PC-3 (cell line): ENCODE results near the gene TEKT5. TPM values are rescaled to one million over a fixed set of nuclear protein-coding genes. Genes with fewer than 3 reads are reported as not detected.

ENCODE experiments used
- ATAC-seq: fragments of 200-7000 bp; cut with Tn5 transposase; 2 replicates; pipeline ENCODE4 v1.9.1; 2020; ENCODE audit warnings: mild to moderate bottlenecking, moderate library complexity
- BruUV-seq: library from RNA; stranded (reverse); fragments of 400-500 nt; replicated peaks from 2 replicates; lab custom pipeline; 2021; lab: Mats Ljungman, UMichigan
- CTCF ChIA-PET: fragments of 300-600 bp; sonication (Branson Sonifier 250); formaldehyde crosslinking; loops from one replicate; lab custom pipeline; 2022; ENCODE audit warnings: antibody characterized with exemption; lab: Charles Lee
- POLR2A ChIA-PET: fragments of 300-600 bp; sonication (Branson Sonifier 250); formaldehyde crosslinking; loops from one replicate; lab custom pipeline; 2022; ENCODE audit warnings: antibody characterized with exemption; ENCODE audit not compliant: unreplicated experiment; lab: Charles Lee
- DNase-seq: peaks from one replicate; pipeline ENCODE4 v3.0.0-alpha.2; 2015
- H2AFZ ChIP-seq: fragments of 300-600 bp; sonication (generic); 2 replicates; pipeline ENCODE4 v1.6.0; 2016; ENCODE audit warnings: antibody characterized with exemption, low read length
- H3F3A ChIP-seq: fragments of 300-600 bp; sonication (generic); one replicate; pipeline ENCODE4 v1.6.0; 2017; ENCODE audit warnings: antibody characterized with exemption, low read length, control low read depth, mild to moderate bottlenecking; ENCODE audit not compliant: unreplicated experiment
- H3K27ac ChIP-seq: fragments of 300-600 bp; sonication (generic); 2 replicates; pipeline ENCODE4 v1.5.1; 2016; ENCODE audit warnings: mild to moderate bottlenecking, low read length
- H3K27me3 ChIP-seq: fragments of 300-600 bp; sonication (generic); 2 replicates; pipeline ENCODE4 v1.6.1; 2016; ENCODE audit warnings: low read length, mixed read lengths
- H3K36me3 ChIP-seq: fragments of 300-600 bp; sonication (generic); 2 replicates; pipeline ENCODE4 v1.6.1; 2016; ENCODE audit warnings: low read depth, mixed run types, low read length, mixed read lengths
- H3K4me1 ChIP-seq: fragments of 300-600 bp; sonication (generic); 2 replicates; pipeline ENCODE4 v1.5.1; 2016; ENCODE audit warnings: low read length; ENCODE audit not compliant: insufficient read depth
- H3K4me2 ChIP-seq: fragments of 300-600 bp; sonication (generic); 2 replicates; pipeline ENCODE4 v1.6.0; 2016; ENCODE audit warnings: low read length
- H3K4me3 ChIP-seq: fragments of 300-600 bp; sonication (generic); 2 replicates; pipeline ENCODE4 v1.5.1; 2016; ENCODE audit warnings: mild to moderate bottlenecking, low read length, mixed read lengths
- H3K79me2 ChIP-seq: fragments of 300-600 bp; sonication (generic); 2 replicates; pipeline ENCODE4 v1.6.1; 2017; ENCODE audit warnings: low read length, mixed read lengths
- H3K9ac ChIP-seq: fragments of 300-600 bp; sonication (generic); 2 replicates; pipeline ENCODE4 v1.6.0; 2016; ENCODE audit warnings: mild to moderate bottlenecking, low read length
- H3K9me2 ChIP-seq: fragments of 300-600 bp; sonication (generic); replicated peaks from 2 replicates; pipeline ENCODE4 v1.6.1; 2016; ENCODE audit warnings: mixed run types, low read length, mixed read lengths
- H3K9me3 ChIP-seq: fragments of 300-600 bp; sonication (generic); 2 replicates; pipeline ENCODE4 v1.6.1; 2016; ENCODE audit warnings: low read length, mixed read lengths
- H4K20me1 ChIP-seq: fragments of 300-600 bp; sonication (generic); 2 replicates; pipeline ENCODE4 v1.6.1; 2016; ENCODE audit warnings: low read length, mixed read lengths
- CTCF ChIP-seq: fragments of 300-600 bp; sonication (generic); conservative IDR thresholded peaks from 2 replicates; pipeline ENCODE4 v1.5.1; 2017; ENCODE audit warnings: antibody characterized with exemption, low read depth, mild to moderate bottlenecking, low read length
- EZH2 ChIP-seq: fragments of 300-600 bp; sonication (generic); IDR thresholded peaks from one replicate; pipeline ENCODE4 v1.6.1; 2017; ENCODE audit warnings: antibody characterized with exemption, mild to moderate bottlenecking, low read length; ENCODE audit not compliant: unreplicated experiment
- EZH2phosphoT487 ChIP-seq: fragments of 300-600 bp; sonication (generic); IDR thresholded peaks from 2 replicates; pipeline ENCODE4 v1.6.1; 2018; ENCODE audit warnings: mild to moderate bottlenecking, antibody characterized with exemption, low read length, borderline replicate concordance
- intact Hi-C: fragments of 100-400 bp; cut with micrococcal nuclease; formaldehyde crosslinking; loops from 2 replicates; pipeline ENCODE4 v1.9.0; 2023
- total RNA-seq: library from RNA; depleted of rRNA; stranded (reverse); fragments of >200 nt; gene quantifications from 2 replicates; pipeline ENCODE4 v1.2.3, GENCODE V29; 2014

The TEKT5 gene
- total RNA-seq, 1 experiment from 2014 or later: not detected

DNA sequence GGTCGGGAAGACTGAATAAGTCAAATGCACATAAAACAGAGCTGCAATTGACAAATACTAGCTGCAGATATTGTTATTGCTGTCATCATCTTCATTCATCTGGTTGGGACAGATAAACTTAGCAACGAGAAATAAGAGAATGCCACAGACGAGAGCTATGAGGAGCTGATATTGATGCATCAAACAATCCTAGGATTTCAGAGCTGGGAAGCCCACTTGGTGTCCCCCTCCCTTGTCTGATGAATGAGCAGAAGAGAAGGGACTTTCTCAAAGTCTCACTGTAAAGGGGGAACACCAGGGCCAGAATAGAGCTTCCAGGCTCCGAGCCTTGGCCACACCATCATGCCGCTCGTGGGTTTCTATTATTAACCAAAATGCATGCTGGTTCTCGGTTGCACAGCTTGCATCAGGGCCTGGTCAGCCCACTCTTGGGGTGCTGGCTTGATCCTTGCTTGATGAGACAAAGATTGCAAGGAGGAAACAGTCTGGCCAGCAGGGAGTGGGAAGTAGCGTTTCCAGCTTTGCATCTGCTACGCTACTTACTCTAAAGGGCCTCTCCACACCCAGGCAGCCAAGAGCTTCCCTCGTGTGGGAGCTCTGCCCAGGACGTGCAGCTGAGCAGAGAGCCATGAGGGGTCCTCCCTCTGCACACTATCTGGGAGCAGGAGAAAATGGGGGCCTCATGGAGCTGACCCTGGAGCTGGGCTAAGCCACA is 85.9 kb downstream of the TEKT5 start:
- no TSS peak for BruUV-seq
- no peaks in the 10 kb centered on the region for H3K36me3 ChIP-seq
- no peak for ATAC-seq
- intact Hi-C loops: no loop called here
- TF ChIP-seq EZH2: no peak
- no peak for TF ChIP-seq EZH2phosphoT487
- H4K20me1 ChIP-seq: no peaks in the 10 kb centered on the region
- no peak overlapping the region for H3K4me3 ChIP-seq
- no peak overlapping the region for H2AFZ ChIP-seq
- CTCF ChIA-PET: no interaction called here
- POLR2A ChIA-PET: no interaction called here
- H3K4me1 ChIP-seq: 0 out of 2 replicates have a peak, but pooled peaks cover 5% of the 10 kb centered on the region
- H3K9me2 ChIP-seq: no peaks in the 10 kb centered on the region
- H3K27me3 ChIP-seq: no peaks in the 10 kb centered on the region
- H3K27ac ChIP-seq: no peak overlapping the region
- no peak overlapping the region for H3K4me2 ChIP-seq
- H3F3A ChIP-seq: no peaks in the 10 kb centered on the region
- H3K9ac ChIP-seq: no peak overlapping the region
- DNase-seq: no peak
- no peaks in the 10 kb centered on the region for H3K9me3 ChIP-seq
- no peaks in the 10 kb centered on the region for H3K79me2 ChIP-seq

- Histone ChIP-seq H3F3A (no peaks in the 10 kb centered on the region), H3K4me2 (no peak overlapping the region), H3K9ac (no peak overlapping the region), H3K9me3 (no peaks in the 10 kb centered on the region), H2AFZ (no peak overlapping the region), H3K4me3 (no peak overlapping the region), H4K20me1 (no peaks in the 10 kb centered on the region), H3K36me3 (no peaks in the 10 kb centered on the region), H3K79me2 (no peaks in the 10 kb centered on the region), H3K27ac (no peak overlapping the region), H3K9me2 (no peaks in the 10 kb centered on the region), H3K4me1 (0 out of 2 replicates have a peak, but pooled peaks cover 5% of the 10 kb centered on the region), H3K27me3 (no peaks in the 10 kb centered on the region)
- ChIA-PET CTCF (no interaction called here), POLR2A (no interaction called here)
- ATAC-seq (no peak), DNase-seq (no peak)
- BruUV-seq: no TSS peak
- TF ChIP-seq CTCF: no peak
- TF ChIP-seq EZH2phosphoT487: no peak
- no peak for TF ChIP-seq EZH2
- intact Hi-C loops: no loop called here
Observed at GRCh38 chr16:10607157-10607556, 87.6 kb downstream of the TEKT5 start.

- Histone ChIP-seq H3K9ac (no peak overlapping the region), H3F3A (no peaks in the 10 kb centered on the region), H4K20me1 (no peaks in the 10 kb centered on the region), H3K9me2 (no peaks in the 10 kb centered on the region), H3K4me3 (no peak overlapping the region), H3K27ac (no peak overlapping the region), H3K27me3 (no peaks in the 10 kb centered on the region), H3K36me3 (no peaks in the 10 kb centered on the region), H3K4me1 (0 out of 2 replicates have a peak, but pooled peaks cover 5% of the 10 kb centered on the region), H3K9me3 (no peaks in the 10 kb centered on the region), H3K79me2 (no peaks in the 10 kb centered on the region), H2AFZ (no peak overlapping the region), H3K4me2 (no peak overlapping the region)
- ATAC-seq (no peak), DNase-seq (no peak)
- no peak for TF ChIP-seq CTCF
- TF ChIP-seq EZH2phosphoT487: no peak
- TF ChIP-seq EZH2: no peak
- ChIA-PET POLR2A (no interaction called here), CTCF (no interaction called here)
- intact Hi-C loops: no loop called here
- no TSS peak for BruUV-seq
Observed at GRCh38 chr16:10606607-10607006, 88.1 kb downstream of the TEKT5 start.
